KMS-11 (cell line): Measurements from ENCODE around the gene GRB7.

Experiments used
- H2AFZ ChIP-seq: fragments of 200-600 bp; sonication (generic); 2 replicates; pipeline ENCODE4 v1.6.1; 2016; ENCODE audit warnings: antibody characterized with exemption, mixed run types, low read depth
- H3K27ac ChIP-seq: fragments of 200-600 bp; sonication (generic); 2 replicates; pipeline ENCODE4 v1.6.1; 2016; ENCODE audit warnings: mild to moderate bottlenecking, mixed run types
- H3K27me3 ChIP-seq: fragments of 200-600 bp; sonication (generic); 2 replicates; pipeline ENCODE4 v1.6.1; 2017; ENCODE audit warnings: mild to moderate bottlenecking, low read depth, mixed run types, moderate library complexity; ENCODE audit not compliant: insufficient read depth
- H3K36me3 ChIP-seq: fragments of 200-600 bp; sonication (generic); 2 replicates; pipeline ENCODE4 v1.6.1; 2017; ENCODE audit warnings: mild to moderate bottlenecking, mixed run types; ENCODE audit not compliant: insufficient read depth
- H3K4me1 ChIP-seq: fragments of 200-600 bp; sonication (generic); 2 replicates; pipeline ENCODE4 v1.6.1; 2016; ENCODE audit warnings: mild to moderate bottlenecking, low read depth, mixed run types; ENCODE audit not compliant: poor library complexity, severe bottlenecking
- H3K4me2 ChIP-seq: fragments of 200-600 bp; sonication (generic); 2 replicates; pipeline ENCODE4 v1.7.0; 2016; ENCODE audit warnings: mild to moderate bottlenecking, mixed run types
- H3K4me3 ChIP-seq: fragments of 200-600 bp; sonication (generic); IDR thresholded peaks from 2 replicates; pipeline ENCODE4 v1.6.1; 2017; ENCODE audit warnings: low read depth, low read length, mixed read lengths; ENCODE audit not compliant: insufficient read depth
- H3K79me2 ChIP-seq: fragments of 200-600 bp; sonication (generic); 2 replicates; pipeline ENCODE4 v1.6.1; 2016; ENCODE audit warnings: low read depth, mixed run types; ENCODE audit not compliant: insufficient read depth
- H3K9ac ChIP-seq: fragments of 200-600 bp; sonication (generic); 2 replicates; pipeline ENCODE4 v1.6.1; 2016; ENCODE audit warnings: mild to moderate bottlenecking, mixed run types
- H4K20me1 ChIP-seq: fragments of 200-600 bp; sonication (generic); 2 replicates; pipeline ENCODE4 v1.6.1; 2016; ENCODE audit warnings: mild to moderate bottlenecking, mixed run types; ENCODE audit not compliant: insufficient read depth
- CTCF ChIP-seq: fragments of 200-600 bp; sonication (generic); conservative IDR thresholded peaks from 2 replicates; pipeline ENCODE4 v1.6.1; 2017; ENCODE audit warnings: low read depth, mild to moderate bottlenecking, antibody characterized with exemption, low read length, moderate library complexity, mixed read lengths

Gene GRB7

GRCh38 chr17:39711851-39712250 lies 25.9 kb upstream of the GRB7 start:
- Histone ChIP-seq H3K27me3 (no peaks in the 10 kb centered on the region), H3K36me3 (no peaks in the 10 kb centered on the region), H3K4me1 (peaks cover 10% of the 10 kb centered on the region), H2AFZ (no peak overlapping the region), H4K20me1 (no peaks in the 10 kb centered on the region), H3K4me2 (no peak overlapping the region), H3K9ac (no peak overlapping the region), H3K4me3 (no peak overlapping the region), H3K27ac (no peak overlapping the region), H3K79me2 (no peaks in the 10 kb centered on the region)
- TF ChIP-seq CTCF, result no peak

GRCh38 chr17:39714234-39714633 lies 23.5 kb upstream of the GRB7 start:
- Histone ChIP-seq H3K9ac (no peak overlapping the region), H4K20me1 (no peaks in the 10 kb centered on the region), H2AFZ (no peak overlapping the region), H3K27ac (no peak overlapping the region), H3K36me3 (no peaks in the 10 kb centered on the region), H3K79me2 (no peaks in the 10 kb centered on the region), H3K27me3 (no peaks in the 10 kb centered on the region), H3K4me2 (no peak overlapping the region), H3K4me3 (no peak overlapping the region), H3K4me1 (no peaks in the 10 kb centered on the region)
- no peak for TF ChIP-seq CTCF

- Histone ChIP-seq H3K36me3 (no peaks in the 10 kb centered on the region), H3K4me3 (no peak overlapping the region), H3K4me1 (no peaks in the 10 kb centered on the region), H4K20me1 (no peaks in the 10 kb centered on the region), H2AFZ (no peak overlapping the region), H3K27ac (no peak overlapping the region), H3K27me3 (no peaks in the 10 kb centered on the region), H3K4me2 (no peak overlapping the region), H3K79me2 (no peaks in the 10 kb centered on the region), H3K9ac (no peak overlapping the region)
- TF ChIP-seq CTCF, result no peak
Observed at GRCh38 chr17:39715375-39716072, 22.2 kb upstream of the GRB7 start.

GRCh38 chr17:39716073-39716818 lies 21.5 kb upstream of the GRB7 start:
- H3K4me3 ChIP-seq, result no peak overlapping the region
- no peaks in the 10 kb centered on the region for H3K79me2 ChIP-seq
- H2AFZ ChIP-seq, result no peak overlapping the region
- no peaks in the 10 kb centered on the region for H3K4me1 ChIP-seq
- TF ChIP-seq CTCF, result no peak
- H3K27ac ChIP-seq, result no peak overlapping the region
- H3K9ac ChIP-seq, result no peak overlapping the region
- no peaks in the 10 kb centered on the region for H3K27me3 ChIP-seq
- no peaks in the 10 kb centered on the region for H3K36me3 ChIP-seq
- no peak overlapping the region for H3K4me2 ChIP-seq
- no peaks in the 10 kb centered on the region for H4K20me1 ChIP-seq
